Naive B cell (primary cell): Measurements from ENCODE around the gene XRCC4. TPM values are rescaled to one million over a fixed set of nuclear protein-coding genes. Genes with fewer than 3 reads are reported as not detected.

Experiments
- ATAC-seq, 2 donors: fragments of 150-1000 bp; cut with Tn5 transposase; 2 replicates each; pipeline ENCODE4 v1.10.0; 2021; ENCODE audit warnings: low read depth in 2 of 2, mild to moderate bottlenecking in 2 of 2, moderate library complexity in 2 of 2
- DNase-seq: peaks from one replicate; pipeline ENCODE4 v3.0.0; 2022
- H3K27ac Mint-ChIP-seq, 6 donors: one replicate each; pipeline ENCODE4 v1.8.0; 2020 to 2022; ENCODE audit warnings: mild to moderate bottlenecking in 6 of 6, mixed read lengths in 6 of 6, moderate library complexity in 5 of 6, inconsistent platforms in 2 of 6
- H3K27me3 Mint-ChIP-seq, 3 donors: one replicate each; pipeline ENCODE4 v1.8.0; 2021 to 2022; ENCODE audit warnings: mixed read lengths in 3 of 3, mild to moderate bottlenecking in 1 of 3
- H3K36me3 Mint-ChIP-seq, 2 donors: one replicate each; pipeline ENCODE4 v1.8.0; 2020 to 2022; ENCODE audit warnings: mixed read lengths in 2 of 2, inconsistent platforms in 1 of 2, mild to moderate bottlenecking in 1 of 2
- H3K4me1 Mint-ChIP-seq, 3 donors: one replicate each; pipeline ENCODE4 v1.8.0; 2020 to 2022; ENCODE audit warnings: mixed read lengths in 3 of 3, inconsistent platforms in 1 of 3, mild to moderate bottlenecking in 1 of 3, moderate library complexity in 1 of 3
- H3K4me3 Mint-ChIP-seq, 8 donors: one replicate each; pipeline ENCODE4 v1.8.0; 2020 to 2022; ENCODE audit warnings: mild to moderate bottlenecking in 8 of 8, mixed read lengths in 8 of 8, moderate library complexity in 8 of 8, inconsistent platforms in 2 of 8
- H3K9me3 Mint-ChIP-seq, 7 donors: one replicate each; pipeline ENCODE4 v1.8.0; 2020 to 2022; ENCODE audit warnings: mixed read lengths in 7 of 7, mild to moderate bottlenecking in 5 of 7, inconsistent platforms in 2 of 7, moderate library complexity in 1 of 7
- polyA plus RNA-seq, 6 donors: library from polyadenylated mRNA; unstranded; fragments of 300-500 nt; fragmentation: Illumina TruSeq; gene quantifications; one replicate each; pipeline ENCODE4 v1.2.3, GENCODE V29; 2021; ENCODE audit warnings: low read depth in 6 of 6

The XRCC4 gene
- polyA plus RNA-seq, 6 donors from 2014 or later, result 7.8 to 9.9 (median 9.3) TPM

DNA sequence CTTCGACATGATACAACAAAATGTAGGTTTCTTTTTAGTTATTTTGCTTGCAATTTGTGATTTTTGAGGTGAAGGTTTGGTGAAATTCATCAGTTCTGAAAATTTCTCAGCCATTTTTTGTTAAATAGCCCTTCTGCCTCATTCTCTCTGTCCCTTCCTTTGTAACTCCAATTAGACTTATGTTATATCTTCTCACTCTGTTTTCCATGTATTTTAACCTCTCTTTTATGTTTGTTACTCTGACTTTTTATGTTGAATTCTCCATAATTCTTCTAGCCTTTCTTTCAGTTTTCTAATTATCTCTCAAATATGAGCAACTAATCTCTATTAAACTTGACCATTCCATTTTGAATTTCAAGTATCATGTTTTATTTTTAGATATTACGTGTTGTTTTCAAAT is 222.0 kb downstream of the XRCC4 start:
- DNase-seq (no peak), ATAC-seq (no peak)
- Mint-ChIP-seq H3K27me3 (no peaks in the 10 kb centered on the region), H3K4me3 (no peak overlapping the region), H3K27ac (peak overlapping the region in 1 of 6 donors; percentile 66), H3K4me1 (peaks cover 0 to 3% (median 0%) of the 10 kb centered on the region in 3 donors), H3K9me3 (peaks cover 0 to 20% (median 12%) of the 10 kb centered on the region in 7 donors), H3K36me3 (peaks cover 8 to 11% of the 10 kb centered on the region in 2 donors)

DNA sequence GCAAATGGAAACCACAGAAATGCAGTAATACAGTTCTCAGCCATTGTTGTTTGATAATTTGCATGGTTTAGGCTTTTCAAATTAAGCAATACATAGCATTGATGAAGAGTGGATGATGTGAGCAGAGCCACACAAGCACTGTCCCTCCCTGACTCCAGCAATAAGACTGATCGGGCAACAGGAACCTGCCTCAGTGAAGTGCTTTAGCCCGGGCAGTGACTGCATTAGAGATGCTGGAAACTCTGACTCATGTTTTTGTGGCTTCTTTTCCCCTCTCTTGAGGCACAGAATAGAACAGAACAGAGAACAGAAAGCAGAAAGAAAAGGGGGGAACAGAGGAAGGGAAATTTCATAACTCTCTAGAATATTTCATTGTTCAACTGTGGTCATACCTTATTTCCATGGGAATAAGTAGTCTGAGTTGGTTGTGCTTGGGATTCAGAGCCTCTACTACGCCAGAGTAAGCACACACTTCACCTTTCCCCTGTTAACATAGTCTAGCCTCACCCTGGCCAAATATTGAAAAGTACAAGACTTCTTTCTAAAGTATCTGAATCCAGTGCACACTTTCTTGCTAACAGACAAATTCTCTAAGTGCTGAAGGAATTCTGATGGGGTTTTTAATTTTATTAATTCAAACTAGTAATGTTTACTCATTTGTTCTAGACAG is 229.4 kb downstream of the XRCC4 start:
- Mint-ChIP-seq H3K27ac (no peak overlapping the region), H3K36me3 (peaks cover 0 to 6% of the 10 kb centered on the region in 2 donors), H3K9me3 (peaks cover 0 to 5% (median 0%) of the 10 kb centered on the region in 7 donors), H3K27me3 (no peaks in the 10 kb centered on the region), H3K4me3 (no peak overlapping the region), H3K4me1 (peaks cover 0 to 5% (median 4%) of the 10 kb centered on the region in 3 donors)
- ATAC-seq, result no peak
- no peak for DNase-seq

DNA sequence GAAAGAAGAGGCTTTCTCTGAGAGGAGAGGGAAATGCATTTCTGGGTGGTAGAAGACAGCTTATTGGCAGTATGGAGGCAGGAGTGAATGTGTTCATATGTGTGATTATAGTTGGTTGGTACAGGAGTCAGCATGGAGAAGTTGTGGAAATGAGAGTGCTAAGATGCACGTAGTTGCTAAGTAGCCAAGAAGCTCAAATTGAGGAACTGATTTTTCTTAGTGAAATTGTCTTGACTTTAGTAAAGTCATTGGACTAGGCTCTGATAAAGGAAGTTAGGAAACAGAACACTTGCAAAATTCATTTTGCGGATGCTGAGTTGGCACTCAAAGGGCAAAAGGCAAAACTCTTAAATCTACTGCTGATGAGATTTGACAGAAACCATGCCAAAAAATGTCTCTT is 235.3 kb downstream of the XRCC4 start:
- ATAC-seq (no peak), DNase-seq (no peak)
- Mint-ChIP-seq H3K4me3 (no peak overlapping the region), H3K27ac (no peak overlapping the region), H3K27me3 (no peaks in the 10 kb centered on the region), H3K4me1 (no peaks in the 10 kb centered on the region), H3K9me3 (peaks cover 4 to 12% (median 9%) of the 10 kb centered on the region in 7 donors), H3K36me3 (peaks cover 10 to 14% of the 10 kb centered on the region in 2 donors)

DNA sequence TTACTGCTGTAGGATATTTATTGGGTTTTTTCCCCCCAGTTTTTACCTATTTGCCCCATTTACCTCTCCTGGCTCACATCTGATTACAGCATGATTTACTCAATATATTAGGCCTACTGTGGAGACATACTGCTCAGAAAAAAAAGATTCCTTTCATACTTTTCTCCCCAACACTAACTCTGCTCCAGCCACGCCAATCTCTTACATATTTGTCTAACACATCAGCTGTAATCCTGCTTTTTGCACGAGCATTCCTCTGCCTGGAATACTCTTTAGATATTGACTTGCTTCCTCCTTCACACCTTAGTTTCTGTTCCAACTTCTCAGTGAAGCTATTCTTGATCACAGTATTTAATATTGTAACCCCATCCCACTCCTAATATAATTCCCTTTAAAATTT is 236.1 kb downstream of the XRCC4 start:
- ATAC-seq (no peak), DNase-seq (no peak)

DNA sequence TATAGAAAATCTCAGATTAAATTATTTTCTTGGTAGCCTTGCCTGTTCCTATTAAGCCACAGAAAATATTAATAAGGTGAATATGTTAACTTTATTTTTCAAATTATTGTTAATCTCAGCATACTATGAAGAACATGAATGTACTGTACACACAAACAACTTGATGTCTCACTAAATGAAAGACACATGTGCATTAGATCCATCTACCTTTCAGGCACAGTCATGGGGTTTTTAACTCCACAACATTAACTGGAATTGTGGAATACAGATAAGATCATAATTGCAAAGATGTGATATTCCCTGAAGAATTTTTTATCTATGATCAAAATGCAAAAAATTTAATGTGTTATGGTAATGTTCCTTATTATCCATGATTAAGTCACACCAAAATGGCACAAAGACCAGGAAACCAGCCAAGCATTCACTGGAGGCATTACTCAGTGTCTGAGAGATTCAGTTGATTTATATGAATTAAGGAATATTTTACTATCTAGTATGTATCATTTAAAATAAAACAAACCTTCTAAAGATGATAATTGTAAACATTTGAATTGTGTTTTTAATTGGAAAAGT is 244.2 kb downstream of the XRCC4 start:
- no peak overlapping the region for H3K27ac Mint-ChIP-seq
- H3K4me1 Mint-ChIP-seq, result no peaks in the 10 kb centered on the region
- DNase-seq (no peak), ATAC-seq (no peak)
- H3K9me3 Mint-ChIP-seq, result no peaks in the 10 kb centered on the region
- H3K27me3 Mint-ChIP-seq, result no peaks in the 10 kb centered on the region
- H3K4me3 Mint-ChIP-seq, result no peak overlapping the region
- no peaks in the 10 kb centered on the region for H3K36me3 Mint-ChIP-seq

More for the DNA sequence above, 236.1 kb downstream of the XRCC4 start:
- Mint-ChIP-seq H3K9me3 (peaks cover 4 to 12% (median 9%) of the 10 kb centered on the region in 7 donors), H3K36me3 (peaks cover 10 to 14% of the 10 kb centered on the region in 2 donors), H3K4me1 (no peaks in the 10 kb centered on the region), H3K27me3 (no peaks in the 10 kb centered on the region), H3K27ac (no peak overlapping the region), H3K4me3 (no peak overlapping the region)

DNA sequence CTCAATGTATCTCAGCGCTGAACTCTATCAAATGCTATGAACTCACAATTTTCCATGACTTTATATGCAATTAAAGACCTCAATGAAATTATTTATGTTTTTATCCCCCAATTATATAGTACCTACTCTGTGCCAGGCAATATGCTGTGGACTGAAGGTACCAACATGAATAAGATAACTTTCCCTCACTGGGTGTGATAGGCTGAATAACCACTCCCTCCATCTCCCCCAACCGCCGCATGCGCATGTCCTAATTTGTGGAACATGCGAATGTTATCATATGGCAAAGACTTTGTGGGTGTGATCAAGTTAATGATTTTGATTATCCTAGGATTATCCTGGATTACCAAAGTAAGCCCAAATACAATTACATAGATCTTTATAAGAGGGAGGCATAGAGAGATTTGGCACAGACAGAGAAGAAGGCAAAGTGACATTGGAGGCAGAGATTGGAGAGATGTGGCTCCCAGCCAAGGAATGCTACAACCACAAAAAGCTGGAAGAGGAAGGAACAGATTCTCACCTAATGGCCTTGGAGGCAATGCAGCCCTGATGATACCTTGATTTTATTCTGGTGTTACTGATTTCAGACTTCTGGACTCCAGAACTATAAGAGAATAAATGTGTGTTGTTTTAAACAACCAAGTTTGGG is 245.1 kb downstream of the XRCC4 start:
- no peaks in the 10 kb centered on the region for H3K4me1 Mint-ChIP-seq
- no peaks in the 10 kb centered on the region for H3K27me3 Mint-ChIP-seq
- peak overlapping the region in 1 of 6 donors; percentile 7 for H3K27ac Mint-ChIP-seq

DNA sequence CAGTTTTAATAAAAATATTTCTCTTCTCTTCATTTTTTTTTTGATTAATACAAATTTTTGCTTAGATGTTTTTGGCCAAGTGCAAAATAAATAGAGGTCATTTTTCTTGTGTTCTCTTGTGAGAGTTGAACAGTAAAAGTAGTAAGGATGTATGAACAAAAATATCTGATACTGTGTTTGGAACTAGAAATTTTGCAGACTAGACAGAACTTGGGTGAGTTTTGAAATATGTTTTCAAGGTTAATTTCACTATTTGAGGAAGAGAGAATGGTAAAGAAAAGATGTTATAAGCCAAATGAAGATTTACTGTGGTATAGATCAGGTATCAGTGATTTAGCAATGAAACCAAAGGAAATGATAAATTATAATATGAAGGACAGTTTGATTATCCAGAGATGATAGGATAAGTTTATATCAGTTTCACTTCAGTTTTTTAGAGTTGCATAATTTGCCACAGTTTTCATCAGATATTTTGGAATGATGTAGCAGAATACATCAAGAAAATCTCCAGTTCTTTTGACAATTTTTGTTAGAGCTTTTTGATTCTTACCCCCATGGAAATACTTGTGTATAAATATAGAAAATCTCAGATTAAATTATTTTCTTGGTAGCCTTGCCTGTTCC is 246.3 kb downstream of the XRCC4 start:
- DNase-seq (no peak), ATAC-seq (no peak)
- H3K4me3 Mint-ChIP-seq, result no peak overlapping the region
- no peak overlapping the region for H3K27ac Mint-ChIP-seq
- H3K27me3 Mint-ChIP-seq, result no peaks in the 10 kb centered on the region
- H3K9me3 Mint-ChIP-seq, result no peaks in the 10 kb centered on the region
- H3K36me3 Mint-ChIP-seq, result no peaks in the 10 kb centered on the region
- H3K4me1 Mint-ChIP-seq, result no peaks in the 10 kb centered on the region

More for the DNA sequence above, 245.1 kb downstream of the XRCC4 start:
- no peak for ATAC-seq
- DNase-seq, result no peak
- no peaks in the 10 kb centered on the region for H3K9me3 Mint-ChIP-seq
- no peaks in the 10 kb centered on the region for H3K36me3 Mint-ChIP-seq
- no peak overlapping the region for H3K4me3 Mint-ChIP-seq

DNA sequence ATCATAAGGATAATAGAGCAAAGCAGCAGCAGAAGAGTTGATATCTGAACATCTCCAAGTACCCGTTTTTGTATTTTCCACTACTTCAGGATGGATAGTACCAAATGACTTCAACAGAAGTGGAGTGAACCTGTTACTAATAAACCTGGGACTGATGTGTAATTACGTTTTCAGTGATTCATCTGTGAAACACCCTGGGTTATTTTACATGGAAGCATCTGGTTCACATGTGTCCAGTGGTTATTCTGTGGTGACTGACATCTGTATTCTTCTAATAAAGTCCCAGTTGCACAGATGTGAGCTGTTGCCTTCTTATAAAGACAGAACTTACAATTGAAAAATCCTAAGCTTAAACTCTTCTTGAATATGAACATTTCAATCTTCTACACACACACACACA is 254.5 kb downstream of the XRCC4 start:
- Mint-ChIP-seq H3K36me3 (no peaks in the 10 kb centered on the region), H3K9me3 (no peaks in the 10 kb centered on the region), H3K4me3 (no peak overlapping the region), H3K27me3 (no peaks in the 10 kb centered on the region), H3K4me1 (no peaks in the 10 kb centered on the region), H3K27ac (no peak overlapping the region)
- DNase-seq (no peak), ATAC-seq (no peak)

DNA sequence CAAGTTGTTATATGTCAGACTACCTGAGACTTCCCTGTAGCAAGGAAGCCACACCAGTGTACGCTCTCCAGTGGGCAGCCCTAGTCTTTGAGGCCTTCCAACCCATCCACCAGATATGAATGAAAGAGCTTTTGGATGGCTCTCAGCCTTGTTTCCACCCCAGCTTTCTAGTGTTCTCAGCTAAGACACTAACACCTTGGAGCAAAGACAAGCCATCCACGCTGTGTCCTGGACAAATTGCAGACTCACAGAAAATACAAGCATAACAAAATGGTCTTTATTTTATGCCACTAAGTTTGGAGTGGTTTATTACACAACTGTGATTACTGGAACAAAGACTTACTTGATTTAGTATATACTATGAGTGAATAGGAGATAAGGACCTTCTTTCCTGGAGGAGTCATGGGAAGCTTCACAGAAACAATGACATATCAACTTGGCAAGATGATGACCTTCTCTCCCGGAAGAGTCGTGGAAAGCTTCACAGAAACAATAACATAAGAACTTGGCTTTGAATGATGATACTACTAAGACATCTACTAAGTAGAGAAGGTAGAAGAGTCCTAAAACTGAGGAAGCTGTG is 260.2 kb downstream of the XRCC4 start:
- Mint-ChIP-seq H3K4me3 (no peak overlapping the region), H3K36me3 (no peaks in the 10 kb centered on the region), H3K27me3 (no peaks in the 10 kb centered on the region), H3K4me1 (peaks cover 0 to 6% (median 0%) of the 10 kb centered on the region in 3 donors), H3K27ac (no peak overlapping the region), H3K9me3 (no peaks in the 10 kb centered on the region)
- ATAC-seq, result no peak
- no peak for DNase-seq

DNA sequence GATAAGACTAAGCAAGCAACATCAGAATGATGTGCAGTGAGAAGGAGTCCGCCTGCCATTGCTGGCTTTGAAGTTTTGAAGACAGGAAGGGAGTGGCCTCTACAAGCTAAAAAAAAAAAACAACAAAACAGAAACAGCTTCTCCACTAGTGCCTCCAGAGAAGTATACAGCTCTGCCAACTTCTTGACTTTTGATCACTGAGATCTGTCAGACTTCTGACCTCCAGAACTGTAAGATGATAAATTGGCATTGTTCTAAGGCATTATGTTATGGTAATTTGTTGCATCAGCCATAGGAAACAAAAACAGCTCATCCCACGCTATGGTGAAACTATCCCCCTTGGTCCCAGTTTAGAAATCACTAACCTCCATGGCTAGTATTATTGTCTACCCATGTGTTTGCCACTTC is 263.2 kb downstream of the XRCC4 start:
- H3K36me3 Mint-ChIP-seq, result peaks cover 0 to 8% of the 10 kb centered on the region in 2 donors
- peak overlapping the region in 2 of 6 donors; percentile 22 to 73 for H3K27ac Mint-ChIP-seq
- ATAC-seq (no peak), DNase-seq (no peak)
- H3K27me3 Mint-ChIP-seq, result no peaks in the 10 kb centered on the region
- peaks cover 0 to 6% (median 0%) of the 10 kb centered on the region in 7 donors for H3K9me3 Mint-ChIP-seq
- H3K4me3 Mint-ChIP-seq, result no peak overlapping the region
- H3K4me1 Mint-ChIP-seq, result peaks cover 0 to 6% (median 0%) of the 10 kb centered on the region in 3 donors

DNA sequence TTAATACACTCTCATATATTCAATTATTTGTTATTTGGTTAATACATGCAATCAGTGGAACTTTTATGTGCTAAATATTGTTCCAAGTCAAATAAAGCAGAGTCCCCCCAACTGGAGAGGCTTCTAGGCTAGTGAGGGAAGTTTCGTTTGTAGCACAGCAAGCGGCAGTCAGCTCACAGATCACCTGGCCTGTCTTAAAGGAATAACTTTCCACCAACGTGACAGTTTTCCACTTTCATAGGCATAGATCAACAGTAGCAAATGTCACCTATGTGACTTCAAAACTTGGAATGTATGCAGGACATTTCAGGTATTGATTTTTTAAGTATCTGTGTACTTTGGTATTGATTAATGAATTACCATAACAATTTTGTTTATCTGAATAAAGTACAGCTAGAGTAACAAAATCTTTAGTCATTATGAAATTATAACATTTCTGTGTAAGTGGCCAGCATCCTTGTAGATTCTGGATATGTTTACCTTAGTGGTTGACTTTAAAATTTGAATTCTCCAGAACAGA is 264.5 kb downstream of the XRCC4 start:
- Mint-ChIP-seq H3K27me3 (no peaks in the 10 kb centered on the region), H3K27ac (no peak overlapping the region), H3K4me3 (no peak overlapping the region), H3K4me1 (peaks cover 0 to 6% (median 0%) of the 10 kb centered on the region in 3 donors), H3K36me3 (peaks cover under 1 to 13% of the 10 kb centered on the region in 2 donors), H3K9me3 (peaks cover 0 to 20% (median 4%) of the 10 kb centered on the region in 7 donors)
- DNase-seq, result no peak
- no peak for ATAC-seq

DNA sequence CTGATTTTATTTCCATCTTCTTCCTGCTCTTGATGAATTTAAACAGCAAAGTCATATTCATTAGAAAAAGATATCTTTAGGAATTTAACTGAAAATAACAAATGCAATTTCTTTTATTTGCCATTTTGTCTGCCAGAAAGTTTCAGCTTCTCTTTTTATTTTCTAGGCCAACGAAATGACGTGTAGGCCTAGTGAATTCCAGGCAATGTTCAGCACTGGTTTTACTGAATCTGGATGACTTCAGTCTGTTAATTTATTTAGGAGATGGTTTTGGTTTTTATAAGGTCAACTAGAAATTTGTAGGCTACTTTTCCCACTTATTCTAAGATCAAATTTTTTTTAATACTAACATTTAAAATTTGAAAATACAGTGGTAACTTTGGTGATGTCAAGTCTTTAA is 265.1 kb downstream of the XRCC4 start:
- DNase-seq, result no peak
- H3K4me3 Mint-ChIP-seq, result no peak overlapping the region
- H3K9me3 Mint-ChIP-seq, result peaks cover 5 to 26% (median 8%) of the 10 kb centered on the region in 7 donors
- ATAC-seq, result no peak
- no peak overlapping the region for H3K27ac Mint-ChIP-seq
- H3K4me1 Mint-ChIP-seq, result peaks cover 0 to 6% (median 0%) of the 10 kb centered on the region in 3 donors
- no peaks in the 10 kb centered on the region for H3K27me3 Mint-ChIP-seq
- peaks cover 7 to 18% of the 10 kb centered on the region in 2 donors for H3K36me3 Mint-ChIP-seq

DNA sequence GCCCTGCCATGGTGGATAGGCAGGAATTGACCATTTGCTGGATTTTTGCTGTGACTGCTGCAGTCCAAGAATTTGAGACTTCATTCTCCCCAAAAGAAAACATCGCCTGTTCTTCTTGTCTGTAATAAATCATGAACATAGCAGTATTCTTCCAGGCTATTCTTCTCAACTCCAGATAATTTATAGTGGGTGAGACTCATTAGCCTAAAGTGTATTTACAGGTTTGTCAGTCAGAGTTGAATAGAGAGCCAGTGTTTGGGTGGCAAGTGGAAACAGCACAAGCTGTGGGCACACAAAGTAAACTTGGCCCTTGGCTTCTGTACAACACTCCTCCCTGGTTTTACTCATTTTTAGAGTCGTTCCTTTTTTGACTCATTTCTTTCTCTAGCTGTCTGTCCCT is 266.0 kb downstream of the XRCC4 start:
- ATAC-seq (no peak), DNase-seq (no peak)
- Mint-ChIP-seq H3K9me3 (peaks cover 6 to 34% (median 16%) of the 10 kb centered on the region in 7 donors), H3K4me1 (peaks cover 0 to 6% (median 0%) of the 10 kb centered on the region in 3 donors), H3K27me3 (no peaks in the 10 kb centered on the region), H3K27ac (no peak overlapping the region), H3K36me3 (peaks cover 14 to 24% of the 10 kb centered on the region in 2 donors), H3K4me3 (no peak overlapping the region)
